ENCODE measurements around the gene PTEN. TPM values are rescaled to one million over a fixed set of nuclear protein-coding genes. Genes with fewer than 3 reads are reported as not detected.
"Not testable (repeated sequence)": the region's sequence is repeated elsewhere in the genome, so short reads cannot be mapped to it uniquely, and the experiment has no call there.

Gene PTEN
- total RNA-seq, 1 donor from 2014 or later: 121 TPM

DNA sequence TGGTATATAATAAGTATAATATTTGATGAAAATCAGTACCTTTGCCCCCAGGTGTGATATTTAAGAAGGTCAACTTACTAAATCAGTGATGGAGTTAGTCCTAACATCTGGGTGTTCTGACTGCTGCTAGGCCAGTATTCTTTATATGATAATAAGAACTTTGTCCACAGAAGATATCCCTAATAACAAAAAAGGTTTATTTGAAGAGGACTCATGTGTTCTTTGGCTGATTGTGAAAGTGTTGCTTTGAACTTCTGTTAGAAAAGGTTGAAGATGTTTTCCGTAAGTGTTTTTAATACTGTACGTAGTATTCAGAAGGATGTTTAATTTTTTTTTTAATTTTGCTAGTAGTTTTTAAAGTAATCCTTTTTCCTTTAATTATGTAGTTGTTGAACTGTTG lies 10.2 kb downstream of the PTEN start:
- H3K4me3 ChIP-seq: peak overlapping the region; percentile 4 to 18
- intact Hi-C loops (cut with DNase I): no loop called here
- H3K36me3 ChIP-seq: no peaks in the 10 kb centered on the region
- no peaks in the 10 kb centered on the region for H3K27me3 ChIP-seq
- peak overlapping the region; percentile 99 for H3K27ac ChIP-seq
- no peaks in the 10 kb centered on the region for H3K9me3 ChIP-seq
- H3K4me1 ChIP-seq: peaks cover 77% of the 10 kb centered on the region
- TF ChIP-seq POLR2A (IDR thresholded peaks at IDR 0.05) (no peak), POLR2AphosphoS5 (IDR thresholded peaks at IDR 0.05; ENCODE audit: insufficient read depth in 1 of 2, low read depth in 1 of 2) (no peak), CTCF (IDR thresholded peaks at IDR 0.05) (no peak)
- DNase-seq (ENCODE audit: extremely low spot score in 2 of 2): no peak

GRCh38 chr10:87875929-87876571 lies 12.6 kb downstream of the PTEN start:
- peaks cover 0 to 5% of the 10 kb centered on the region in 2 donors for H3K36me3 ChIP-seq
- TF ChIP-seq CTCF (IDR thresholded peaks at IDR 0.05) (no peak), POLR2AphosphoS5 (IDR thresholded peaks at IDR 0.05; ENCODE audit: insufficient read depth in 1 of 2, low read depth in 1 of 2) (peak in 1 of 2 donors; percentile 13), POLR2A (IDR thresholded peaks at IDR 0.05) (no peak)
- no peak for DNase-seq (ENCODE audit: extremely low spot score in 2 of 2)
- peak overlapping the region; percentile 44 for H3K27ac ChIP-seq
- intact Hi-C loops (cut with DNase I): no loop called here
- H3K4me3 ChIP-seq: peak overlapping the region in 1 of 2 donors; percentile 18
- no peaks in the 10 kb centered on the region for H3K27me3 ChIP-seq
- no peaks in the 10 kb centered on the region for H3K9me3 ChIP-seq
- peaks cover 73% of the 10 kb centered on the region for H3K4me1 ChIP-seq

DNA sequence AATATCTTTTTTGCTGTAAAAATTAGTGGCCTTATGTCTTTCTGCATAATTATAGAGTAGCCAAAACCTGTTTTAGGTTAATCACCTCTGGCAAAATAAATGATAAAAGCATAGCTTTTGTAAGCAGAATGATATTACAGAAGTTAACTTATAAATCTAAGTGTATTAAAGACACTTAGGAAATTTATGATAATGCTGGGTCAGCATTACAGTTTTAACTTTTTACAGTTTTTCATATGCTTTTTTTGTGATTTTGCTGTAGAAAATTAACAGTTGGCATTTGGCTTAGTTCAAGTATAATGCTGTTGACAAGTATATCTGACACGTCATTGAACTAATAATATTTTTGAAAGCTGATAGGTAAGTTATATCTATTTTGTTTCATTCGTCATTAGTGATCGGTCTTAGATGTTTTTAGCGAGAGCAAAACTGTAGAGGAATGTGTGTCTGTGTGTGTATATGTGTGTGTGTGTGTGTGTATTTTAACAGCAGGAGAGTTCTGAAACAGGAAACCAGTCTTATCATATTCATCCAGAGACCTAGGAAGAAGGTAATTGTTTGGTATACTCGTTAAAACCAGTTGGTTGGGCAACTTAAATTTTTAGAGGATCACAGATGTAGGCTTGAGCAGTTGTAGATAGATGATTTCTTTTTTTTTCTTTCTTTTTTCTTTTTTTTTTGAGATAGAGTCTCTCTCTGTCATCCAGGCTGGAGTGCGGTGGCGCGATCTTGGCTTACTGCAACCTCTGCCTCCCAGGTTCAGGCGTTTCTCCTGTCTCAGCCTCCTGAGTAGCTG lies 15.4 kb downstream of the PTEN start:
- H3K4me1 ChIP-seq: peaks cover 67% of the 10 kb centered on the region
- intact Hi-C loops (cut with DNase I): no loop called here

GRCh38 chr10:87880336-87880735 lies 16.9 kb downstream of the PTEN start:
- DNase-seq (ENCODE audit: extremely low spot score in 2 of 2): no peak
- Histone ChIP-seq H3K4me1 (peaks cover 57% of the 10 kb centered on the region), H3K9me3 (no peaks in the 10 kb centered on the region), H3K27me3 (no peaks in the 10 kb centered on the region), H3K36me3 (peaks cover 0 to 8% of the 10 kb centered on the region in 2 donors), H3K4me3 (no peak overlapping the region), H3K27ac (no peak overlapping the region)
- intact Hi-C loops (cut with DNase I): no loop called here
- no peak for TF ChIP-seq POLR2AphosphoS5 (IDR thresholded peaks at IDR 0.05; ENCODE audit: insufficient read depth in 1 of 2, low read depth in 1 of 2)
- TF ChIP-seq CTCF (IDR thresholded peaks at IDR 0.05): no peak
- TF ChIP-seq POLR2A (IDR thresholded peaks at IDR 0.05): no peak

More for the DNA sequence above, 15.4 kb downstream of the PTEN start:
- Histone ChIP-seq H3K36me3 (peaks cover 0 to 8% of the 10 kb centered on the region in 2 donors), H3K4me3 (peak overlapping the region in 1 of 2 donors; percentile 5), H3K27me3 (no peaks in the 10 kb centered on the region), H3K9me3 (no peaks in the 10 kb centered on the region), H3K27ac (peak overlapping the region; percentile 63)
- DNase-seq (ENCODE audit: extremely low spot score in 2 of 2): no peak
- TF ChIP-seq CTCF (IDR thresholded peaks at IDR 0.05) (no peak), POLR2AphosphoS5 (IDR thresholded peaks at IDR 0.05; ENCODE audit: insufficient read depth in 1 of 2, low read depth in 1 of 2) (no peak), POLR2A (IDR thresholded peaks at IDR 0.05) (no peak)

DNA sequence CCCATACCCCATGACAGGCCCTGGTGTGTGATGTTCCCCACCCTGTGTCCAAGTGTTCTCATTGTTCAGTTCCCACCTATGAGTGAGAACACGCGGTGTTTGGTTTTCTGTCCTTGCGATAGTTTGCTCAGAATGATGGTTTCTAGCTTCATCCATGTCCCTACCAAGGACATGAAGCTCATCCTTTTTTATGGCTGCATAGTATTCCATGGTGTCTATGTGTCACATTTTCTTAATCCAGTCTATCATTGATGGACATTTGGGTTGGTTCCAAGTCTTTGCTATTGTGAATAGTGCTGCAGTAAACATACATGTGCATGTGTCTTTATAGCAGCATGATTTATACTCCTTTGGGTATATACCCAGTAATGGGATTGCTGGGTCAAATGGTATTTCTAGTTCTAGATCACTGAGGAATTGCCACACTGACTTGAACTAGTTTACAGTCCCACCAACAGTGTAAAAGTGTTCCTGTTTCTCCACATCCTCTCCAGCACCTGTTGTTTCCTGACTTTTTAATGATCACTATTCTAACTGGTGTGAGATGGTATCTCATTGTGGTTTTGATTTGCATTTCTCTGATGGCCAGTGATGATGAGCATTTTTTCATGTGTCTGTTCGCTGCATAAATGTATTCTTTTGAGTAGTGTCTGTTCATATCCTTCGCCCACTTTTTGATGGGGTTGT lies 18.1 kb downstream of the PTEN start:
- H3K27me3 ChIP-seq; H3K27ac ChIP-seq; intact Hi-C loops (cut with DNase I); H3K4me3 ChIP-seq; DNase-seq (ENCODE audit: extremely low spot score in 2 of 2); H3K36me3 ChIP-seq; H3K9me3 ChIP-seq: not testable (repeated sequence)
- peaks cover 49% of the 10 kb centered on the region for H3K4me1 ChIP-seq
